ENCODE measurements around the gene TPRN.

GRCh38 chr9:137189297-137190295 lies 10.9 kb downstream of the TPRN start:
- TF ChIP-seq POLR2A (IDR thresholded peaks at IDR 0.05; ENCODE audit: low read depth, low read length), result no peak
- TF ChIP-seq CTCF (IDR thresholded peaks at IDR 0.05; ENCODE audit: extremely low read depth in 1 of 2, insufficient read depth in 1 of 2, low read depth in 1 of 2, low read length in 2 of 2), result no peak
